Measurements from ENCODE around the gene MATN1. TPM values are rescaled to one million over a fixed set of nuclear protein-coding genes. Genes with fewer than 3 reads are reported as not detected.

The MATN1 gene
- total RNA-seq, 6 experiments from 2014 or later: 0.06 TPM; not detected in 5

DNA sequence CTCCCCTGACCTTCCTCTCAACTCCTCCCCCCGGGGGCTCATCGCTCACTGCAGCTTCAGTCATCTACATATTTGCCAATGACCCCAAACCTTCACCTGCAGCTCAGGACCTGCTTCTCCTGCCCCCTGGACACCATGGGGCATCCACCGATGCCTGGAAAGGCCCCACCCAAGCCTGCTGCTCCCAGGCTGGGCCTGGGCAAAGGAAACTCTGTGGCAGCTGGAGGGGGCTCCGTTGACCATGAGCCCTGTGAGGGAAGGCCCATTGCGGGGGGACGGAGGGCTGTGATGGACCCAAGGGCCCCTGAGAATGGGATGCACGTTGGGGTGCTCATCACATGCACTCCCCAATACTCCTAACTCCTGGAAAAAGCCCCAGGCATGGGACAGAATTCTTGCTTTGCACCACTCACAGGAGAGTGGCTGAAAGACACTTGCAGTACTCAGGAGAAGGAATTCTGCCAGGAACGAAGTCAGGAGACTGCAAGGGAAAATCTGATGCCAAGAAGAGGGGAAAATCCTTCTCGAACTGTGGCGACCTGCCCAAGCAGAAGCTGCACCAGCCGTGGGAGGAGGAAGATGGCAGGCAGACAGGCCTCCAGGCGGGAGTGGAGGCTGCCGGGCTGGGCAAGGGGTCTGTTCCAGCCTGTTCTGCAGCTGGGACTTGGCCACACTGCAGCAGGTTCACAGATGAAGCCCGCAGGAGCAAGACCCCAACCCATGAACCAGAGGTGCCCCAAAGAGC, 18.4 kb downstream of the MATN1 start:
- no peaks in the 10 kb centered on the region for H3K9me3 Mint-ChIP-seq
- no peak for DNase-seq
- no peaks in the 10 kb centered on the region for H3K36me3 Mint-ChIP-seq (ENCODE audit: low read depth)
- H3K27ac Mint-ChIP-seq: no peak overlapping the region
- peaks cover 10% of the 10 kb centered on the region for H3K27me3 Mint-ChIP-seq (ENCODE audit: insufficient read depth)
- no peak for TF ChIP-seq CTCF (IDR thresholded peaks at IDR 0.05)
- H3K4me1 Mint-ChIP-seq (ENCODE audit: low read depth): no peaks in the 10 kb centered on the region
- no peak overlapping the region for H3K4me3 Mint-ChIP-seq

DNA sequence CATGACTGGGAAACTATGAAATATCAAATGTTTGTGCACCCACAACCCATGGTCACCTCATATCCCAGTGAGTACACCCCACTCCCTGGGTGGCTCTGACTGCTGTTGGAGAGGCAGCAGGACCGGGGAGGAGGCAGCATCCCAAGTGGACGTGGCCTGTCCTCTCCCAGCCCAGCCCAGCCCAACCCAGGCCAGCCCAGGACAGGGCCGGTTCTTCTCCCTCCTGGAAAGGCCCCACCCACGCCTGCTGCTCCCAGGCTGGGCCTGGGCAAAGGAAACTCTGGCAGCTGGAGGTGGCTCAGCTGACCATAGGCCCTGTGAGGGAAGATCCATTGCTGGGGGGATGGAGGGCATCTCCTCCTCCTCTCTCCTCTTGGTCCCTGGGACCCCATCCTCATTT, 19.1 kb downstream of the MATN1 start:
- DNase-seq: no peak
- Mint-ChIP-seq H3K9me3 (no peaks in the 10 kb centered on the region), H3K36me3 (ENCODE audit: low read depth) (no peaks in the 10 kb centered on the region), H3K4me3 (no peak overlapping the region), H3K27me3 (ENCODE audit: insufficient read depth) (peaks cover 7% of the 10 kb centered on the region), H3K4me1 (ENCODE audit: low read depth) (no peaks in the 10 kb centered on the region), H3K27ac (no peak overlapping the region)
- TF ChIP-seq CTCF (IDR thresholded peaks at IDR 0.05): no peak

DNA sequence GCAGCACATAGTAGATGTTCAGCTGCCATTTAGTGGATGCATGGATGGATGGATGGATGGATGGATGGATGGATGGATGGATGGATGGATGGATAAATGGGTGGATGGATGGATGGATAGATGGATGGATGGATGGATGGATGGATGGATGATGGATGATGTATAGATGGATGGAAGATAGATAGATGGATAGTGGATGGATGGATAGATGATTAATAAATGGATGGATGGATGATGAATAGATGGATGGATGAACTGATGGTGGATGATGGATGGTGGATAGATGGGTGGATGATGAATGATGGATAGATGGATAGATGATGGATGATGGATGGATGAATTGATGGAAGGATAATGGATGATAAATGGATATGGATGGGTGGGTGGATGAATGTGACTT, 20.6 kb downstream of the MATN1 start:
- Mint-ChIP-seq H3K4me1 (ENCODE audit: low read depth) (peaks cover 4% of the 10 kb centered on the region; the same call in 1 of the 2 replicates), H3K9me3 (no peaks in the 10 kb centered on the region), H3K27me3 (ENCODE audit: insufficient read depth) (peaks cover 7% of the 10 kb centered on the region), H3K27ac (no peak overlapping the region), H3K36me3 (ENCODE audit: low read depth) (no peaks in the 10 kb centered on the region), H3K4me3 (no peak overlapping the region)
- TF ChIP-seq CTCF (IDR thresholded peaks at IDR 0.05): no peak
- no peak for DNase-seq

DNA sequence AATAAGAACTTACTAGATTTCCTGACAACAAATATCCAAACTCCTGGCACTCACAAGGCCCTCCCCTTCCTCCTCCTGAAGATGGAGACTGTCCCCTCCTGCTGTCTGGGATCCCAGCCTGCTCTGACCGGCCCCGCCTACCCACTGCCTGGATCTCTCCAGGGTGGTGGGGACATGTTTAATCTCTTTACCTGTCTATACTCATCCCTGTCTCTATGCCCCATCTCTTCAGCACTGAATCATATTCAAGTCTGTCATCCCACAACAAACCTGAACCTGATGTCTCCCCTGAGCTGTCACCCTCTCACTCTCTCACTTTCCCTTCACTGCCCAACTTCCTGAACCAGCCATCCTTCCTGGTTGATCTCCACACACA, 22.1 kb downstream of the MATN1 start:
- Mint-ChIP-seq H3K9me3 (no peaks in the 10 kb centered on the region), H3K4me1 (ENCODE audit: low read depth) (peaks cover 4% of the 10 kb centered on the region; the same call in 1 of the 2 replicates), H3K4me3 (no peak overlapping the region), H3K27ac (no peak overlapping the region), H3K27me3 (ENCODE audit: insufficient read depth) (peaks cover 9% of the 10 kb centered on the region), H3K36me3 (ENCODE audit: low read depth) (no peaks in the 10 kb centered on the region)
- TF ChIP-seq CTCF (IDR thresholded peaks at IDR 0.05): no peak
- DNase-seq: no peak

DNA sequence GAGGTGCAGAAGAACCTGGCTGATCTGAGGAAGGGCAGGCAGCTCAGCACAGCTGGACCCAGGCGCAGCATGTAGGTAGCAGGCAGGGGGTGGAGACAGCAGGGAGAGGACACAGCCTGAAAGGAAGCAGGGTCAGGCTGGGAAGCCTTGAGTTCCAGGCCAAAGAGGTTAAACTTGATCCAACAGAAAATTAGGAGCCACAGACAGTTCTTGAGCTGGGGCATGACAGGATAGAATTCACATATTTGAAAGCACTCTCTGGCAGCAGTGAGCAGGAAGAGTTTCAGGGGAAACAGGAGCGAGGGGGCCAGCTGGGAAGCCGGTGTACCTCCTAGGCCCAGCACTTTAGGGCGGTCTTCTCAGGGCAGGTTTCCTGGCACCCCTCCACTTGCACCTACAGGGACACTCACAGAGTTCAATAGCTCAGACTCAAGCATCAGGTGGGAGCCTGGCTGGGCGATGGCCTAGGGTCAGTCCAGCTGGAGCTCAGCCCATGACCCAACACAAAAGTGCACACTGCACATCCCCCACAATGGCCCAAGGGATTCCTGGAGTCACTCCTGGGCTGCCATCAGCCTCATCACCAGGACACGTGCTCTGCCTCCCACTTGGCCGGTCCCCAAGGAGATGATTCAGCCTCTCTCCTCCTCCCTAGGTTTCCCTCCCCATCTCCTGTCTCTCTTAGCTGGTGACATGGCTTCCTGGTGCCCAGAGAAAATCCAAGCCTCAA, 22.7 kb downstream of the MATN1 start:
- peaks cover 6% of the 10 kb centered on the region for H3K27me3 Mint-ChIP-seq (ENCODE audit: insufficient read depth)
- H3K9me3 Mint-ChIP-seq: no peaks in the 10 kb centered on the region
- TF ChIP-seq CTCF (IDR thresholded peaks at IDR 0.05): no peak
- H3K36me3 Mint-ChIP-seq (ENCODE audit: low read depth): no peaks in the 10 kb centered on the region
- H3K27ac Mint-ChIP-seq: no peak overlapping the region
- DNase-seq: peak; percentile 67
- no peak overlapping the region for H3K4me3 Mint-ChIP-seq
- peaks cover 4% of the 10 kb centered on the region; the same call in 1 of the 2 replicates for H3K4me1 Mint-ChIP-seq (ENCODE audit: low read depth)

Data from HFFc6 (cell line).